Measurements from ENCODE around the gene ZDHHC11B.

The ZDHHC11B gene

GRCh38 chr5:670396-671270, 113.9 kb downstream of the ZDHHC11B start:
- H3K27ac Mint-ChIP-seq: no peak overlapping the region
- H3K4me3 Mint-ChIP-seq: no peak overlapping the region
- peaks cover 7% of the 10 kb centered on the region for H3K27me3 Mint-ChIP-seq (ENCODE audit: low read depth)
- H3K4me1 Mint-ChIP-seq: peaks cover 8% of the 10 kb centered on the region
- TF ChIP-seq, protein P1, sequence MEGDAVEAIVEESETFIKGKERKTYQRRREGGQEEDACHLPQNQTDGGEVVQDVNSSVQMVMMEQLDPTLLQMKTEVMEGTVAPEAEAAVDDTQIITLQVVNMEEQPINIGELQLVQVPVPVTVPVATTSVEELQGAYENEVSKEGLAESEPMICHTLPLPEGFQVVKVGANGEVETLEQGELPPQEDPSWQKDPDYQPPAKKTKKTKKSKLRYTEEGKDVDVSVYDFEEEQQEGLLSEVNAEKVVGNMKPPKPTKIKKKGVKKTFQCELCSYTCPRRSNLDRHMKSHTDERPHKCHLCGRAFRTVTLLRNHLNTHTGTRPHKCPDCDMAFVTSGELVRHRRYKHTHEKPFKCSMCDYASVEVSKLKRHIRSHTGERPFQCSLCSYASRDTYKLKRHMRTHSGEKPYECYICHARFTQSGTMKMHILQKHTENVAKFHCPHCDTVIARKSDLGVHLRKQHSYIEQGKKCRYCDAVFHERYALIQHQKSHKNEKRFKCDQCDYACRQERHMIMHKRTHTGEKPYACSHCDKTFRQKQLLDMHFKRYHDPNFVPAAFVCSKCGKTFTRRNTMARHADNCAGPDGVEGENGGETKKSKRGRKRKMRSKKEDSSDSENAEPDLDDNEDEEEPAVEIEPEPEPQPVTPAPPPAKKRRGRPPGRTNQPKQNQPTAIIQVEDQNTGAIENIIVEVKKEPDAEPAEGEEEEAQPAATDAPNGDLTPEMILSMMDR (IDR thresholded peaks at IDR 0.05; ENCODE audit: unreplicated experiment in 3 of 3): no peak
- H3K9me3 Mint-ChIP-seq: no peaks in the 10 kb centered on the region
- H3K36me3 Mint-ChIP-seq (ENCODE audit: low read depth): peaks cover 12% of the 10 kb centered on the region

DNA sequence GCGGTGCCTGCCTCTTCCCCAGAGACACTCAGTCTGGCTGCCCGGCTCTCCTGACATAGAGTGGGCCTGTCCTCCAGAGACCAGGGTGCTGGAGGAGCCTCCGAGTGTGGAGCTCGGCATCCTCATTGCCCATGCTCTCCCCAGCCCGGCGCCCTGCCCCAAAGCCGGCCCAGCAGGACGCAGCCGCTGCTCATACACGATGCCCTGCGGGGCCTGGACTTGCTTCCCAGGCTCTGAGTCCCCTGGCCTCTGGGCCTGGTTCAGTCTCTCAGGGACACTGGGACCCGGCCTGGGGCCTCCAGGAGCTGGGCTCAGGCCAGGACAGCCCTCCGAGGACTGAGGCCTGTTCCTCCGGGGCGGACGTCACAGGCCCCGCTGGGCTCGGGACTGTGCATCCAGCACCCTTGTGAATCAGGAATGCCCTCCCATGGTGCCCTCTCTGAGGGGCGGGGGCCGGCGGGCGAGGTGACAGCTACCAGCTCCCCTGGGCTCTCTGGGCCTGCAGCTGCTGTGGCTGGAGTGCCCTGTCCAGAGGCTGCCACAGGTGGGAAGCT, 114.6 kb downstream of the ZDHHC11B start:
- peaks cover 7% of the 10 kb centered on the region for H3K27me3 Mint-ChIP-seq (ENCODE audit: low read depth)
- TF ChIP-seq, protein P1 (IDR thresholded peaks at IDR 0.05; ENCODE audit: unreplicated experiment in 3 of 3): no peak
- H3K27ac Mint-ChIP-seq: no peak overlapping the region
- H3K4me3 Mint-ChIP-seq: no peak overlapping the region
- H3K4me1 Mint-ChIP-seq: peaks cover 8% of the 10 kb centered on the region
- peaks cover 12% of the 10 kb centered on the region for H3K36me3 Mint-ChIP-seq (ENCODE audit: low read depth)
- H3K9me3 Mint-ChIP-seq: no peaks in the 10 kb centered on the region

DNA sequence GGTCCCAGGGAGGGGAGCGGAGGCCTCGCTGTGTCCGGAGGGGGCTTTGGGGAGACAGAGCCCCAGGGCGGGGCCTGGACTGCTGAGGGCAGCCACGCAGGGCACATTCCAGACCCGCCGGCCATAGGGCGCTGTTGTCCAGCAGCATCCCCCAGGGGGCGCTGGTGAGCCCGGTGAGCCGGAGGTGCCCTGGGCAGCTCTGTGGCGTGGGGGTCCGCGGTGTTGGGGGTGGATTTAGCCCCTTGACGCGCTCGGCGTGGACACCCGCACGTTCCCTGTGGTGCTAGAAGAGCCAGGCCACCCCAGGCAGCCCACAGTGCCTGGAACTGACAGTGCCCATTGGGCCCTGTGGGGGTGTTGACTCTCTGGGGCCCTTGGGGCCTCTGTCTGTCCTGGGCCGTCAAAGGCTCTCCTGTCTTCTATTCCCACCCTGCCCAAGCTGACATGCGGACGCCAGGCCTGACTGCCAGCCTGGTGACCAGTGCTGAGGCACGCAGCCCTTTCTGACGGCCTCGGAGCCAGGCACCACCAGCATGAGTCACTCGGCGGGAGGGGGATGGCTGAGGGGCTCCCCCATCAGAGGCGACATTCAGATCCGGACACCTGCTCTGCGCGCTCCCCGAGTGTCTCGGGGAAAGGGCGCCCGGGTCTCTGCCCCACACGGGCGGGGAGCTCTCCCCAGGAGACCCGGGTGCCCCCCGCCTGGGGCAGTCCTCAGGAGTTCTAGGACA, 115.3 kb downstream of the ZDHHC11B start:
- Mint-ChIP-seq H3K36me3 (ENCODE audit: low read depth) (peaks cover 12% of the 10 kb centered on the region), H3K27ac (no peak overlapping the region), H3K9me3 (no peaks in the 10 kb centered on the region), H3K27me3 (ENCODE audit: low read depth) (peaks cover 7% of the 10 kb centered on the region), H3K4me3 (no peak overlapping the region), H3K4me1 (peaks cover 8% of the 10 kb centered on the region)
- TF ChIP-seq, protein P1 (IDR thresholded peaks at IDR 0.05; ENCODE audit: unreplicated experiment in 3 of 3): peak; percentile 44 to 57 (median 54)

DNA sequence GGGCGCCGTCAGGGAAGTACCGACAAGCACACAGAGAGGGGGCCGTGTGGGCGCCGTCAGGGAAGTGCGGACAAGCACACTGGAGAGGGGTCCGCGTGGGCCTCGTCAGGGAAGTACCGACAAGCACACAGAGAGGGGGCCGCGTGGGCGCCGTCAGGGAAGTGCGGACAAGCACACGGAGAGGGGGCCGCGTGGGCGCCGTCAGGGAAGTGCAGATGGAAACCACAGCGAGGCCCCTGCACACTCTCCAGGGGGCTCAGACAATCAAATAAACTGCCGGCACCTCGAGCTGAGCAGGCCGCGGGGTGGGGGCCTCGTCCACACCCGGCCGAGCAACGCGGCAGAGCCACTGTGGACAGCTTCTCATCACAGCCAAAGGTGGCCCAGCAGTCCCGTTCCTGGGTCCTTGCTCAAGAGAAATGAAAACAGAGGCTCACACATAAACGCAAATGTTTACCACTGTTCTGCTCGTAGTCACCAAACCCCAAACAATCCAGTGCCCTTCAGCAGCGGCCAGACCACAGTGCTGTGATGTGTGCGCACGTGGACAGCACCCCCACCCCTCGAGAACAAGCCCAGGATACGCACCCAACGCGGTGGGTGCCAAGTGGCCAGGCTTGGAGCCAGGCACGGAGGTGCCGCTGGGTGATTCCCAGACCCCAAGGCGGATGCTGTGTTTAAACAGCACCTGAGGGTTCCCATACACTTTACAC, 116.1 kb downstream of the ZDHHC11B start:
- H3K27me3 Mint-ChIP-seq (ENCODE audit: low read depth): peaks cover 7% of the 10 kb centered on the region
- no peaks in the 10 kb centered on the region for H3K9me3 Mint-ChIP-seq
- peaks cover 8% of the 10 kb centered on the region for H3K4me1 Mint-ChIP-seq
- no peak overlapping the region for H3K4me3 Mint-ChIP-seq
- TF ChIP-seq, protein P1 (IDR thresholded peaks at IDR 0.05; ENCODE audit: unreplicated experiment in 3 of 3): no peak
- H3K36me3 Mint-ChIP-seq (ENCODE audit: low read depth): peaks cover 16% of the 10 kb centered on the region
- H3K27ac Mint-ChIP-seq: no peak overlapping the region

GRCh38 chr5:666816-667498, 117.6 kb downstream of the ZDHHC11B start:
- peaks cover 20% of the 10 kb centered on the region for H3K36me3 Mint-ChIP-seq (ENCODE audit: low read depth)
- H3K4me3 Mint-ChIP-seq: no peak overlapping the region
- TF ChIP-seq, protein P1 (IDR thresholded peaks at IDR 0.05; ENCODE audit: unreplicated experiment in 3 of 3): no peak
- H3K9me3 Mint-ChIP-seq: no peaks in the 10 kb centered on the region
- H3K4me1 Mint-ChIP-seq: no peaks in the 10 kb centered on the region
- H3K27me3 Mint-ChIP-seq (ENCODE audit: low read depth): no peaks in the 10 kb centered on the region
- no peak overlapping the region for H3K27ac Mint-ChIP-seq
